ENCODE data around the gene SOX18. TPM values are rescaled to one million over a fixed set of nuclear protein-coding genes. Genes with fewer than 3 reads are reported as not detected.

SOX18 gene
- total RNA-seq, result under 0.01 and 0.19 TPM in 2 replicates

GRCh38 chr20:64049060-64049877 is at the start of gene SOX18:
Gene SOX18 (minus strand): TSS chr20:64049639. CDS start chr20:64049516, 123 bp downstream.

GRCh38 chr20:64083804-64084684 is 34.6 kb upstream of the SOX18 start, which contains the start of gene LKAAEAR1:
Gene LKAAEAR1 (minus strand): TSS chr20:64084398. CDS start chr20:64084219, 179 bp downstream.

GRCh38 chr20:64080013-64080812 is 30.8 kb upstream of the SOX18 start, which contains the start of gene OPRL1:
Gene OPRL1 (plus strand): TSS chr20:64080082. CDS start chr20:64092721, 12,639 bp downstream.

GRCh38 chr20:64079273-64080012 is 30.0 kb upstream of the SOX18 start, which contains the start of gene RGS19:
Gene RGS19 (minus strand): TSS chr20:64079518. CDS start chr20:64076886, 2,632 bp downstream.

GRCh38 chr20:64062596-64063388 is 13.4 kb upstream of the SOX18 start, which contains the start of gene TCEA2:
Gene TCEA2 (plus strand): TSS chr20:64063198. CDS start chr20:64063313, 115 bp downstream.

GRCh38 chr20:64035933-64036345 is 13.5 kb downstream of the SOX18 start, which contains the start of gene C20orf204:
Gene C20orf204 (plus strand): TSS chr20:64036182. CDS start chr20:64036324, 142 bp downstream.

Other genes with a start within 250 kb of the SOX18 start
- 4.8 and 14.6 TPM in 2 replicates for gene ZBTB46, start 218.4 kb downstream of the SOX18 start, total RNA-seq
- not detected in 2 replicates for gene ABHD16B, start 188.1 kb downstream of the SOX18 start, total RNA-seq
- gene TPD52L2, start 184.4 kb downstream of the SOX18 start, total RNA-seq, result 137 and 175 TPM in 2 replicates
- 73.9 and 78.2 TPM in 2 replicates for gene DNAJC5, start 154.5 kb downstream of the SOX18 start, total RNA-seq
- gene UCKL1, start 93.2 kb downstream of the SOX18 start, total RNA-seq, result 13.5 and 25.9 TPM in 2 replicates
- gene ZNF512B, start 79.7 kb downstream of the SOX18 start, total RNA-seq, result 5.1 and 8.4 TPM in 2 replicates
- gene SAMD10, start 70.0 kb downstream of the SOX18 start, total RNA-seq, result 0.38 and 0.56 TPM in 2 replicates
- gene PRPF6, start 68.5 kb downstream of the SOX18 start, total RNA-seq, result 49.6 and 65.6 TPM in 2 replicates
- gene C20orf204, start 13.5 kb downstream of the SOX18 start, total RNA-seq, result 0.77 and 0.85 TPM in 2 replicates
- 10.0 and 33.0 TPM in 2 replicates for gene TCEA2, start 13.6 kb upstream of the SOX18 start, total RNA-seq
- 6.3 and 7.0 TPM in 2 replicates for gene RGS19, start 29.9 kb upstream of the SOX18 start, total RNA-seq
- gene OPRL1, start 30.4 kb upstream of the SOX18 start, total RNA-seq, result 0.19 and 2.0 TPM in 2 replicates
- 0.19 TPM in 1 of 2 replicates, not detected in the other for gene LKAAEAR1, start 34.8 kb upstream of the SOX18 start, total RNA-seq
- gene NPBWR2, start 57.9 kb upstream of the SOX18 start, total RNA-seq, result not detected in 2 replicates
- not detected in 2 replicates for gene MYT1, start 114.8 kb upstream of the SOX18 start, total RNA-seq
- 25.3 and 44.0 TPM in 2 replicates for gene PCMTD2, start 206.1 kb upstream of the SOX18 start, total RNA-seq